SHP77 treated with DMSO at 0.1 percent for 48 hours (cell line): Measurements from ENCODE around the gene FOXL3.

Experiments used
- DNase-seq: peaks from one replicate; lab custom pipeline; 2025; lab: John Stamatoyannopoulos, UW

Gene FOXL3

DNA sequence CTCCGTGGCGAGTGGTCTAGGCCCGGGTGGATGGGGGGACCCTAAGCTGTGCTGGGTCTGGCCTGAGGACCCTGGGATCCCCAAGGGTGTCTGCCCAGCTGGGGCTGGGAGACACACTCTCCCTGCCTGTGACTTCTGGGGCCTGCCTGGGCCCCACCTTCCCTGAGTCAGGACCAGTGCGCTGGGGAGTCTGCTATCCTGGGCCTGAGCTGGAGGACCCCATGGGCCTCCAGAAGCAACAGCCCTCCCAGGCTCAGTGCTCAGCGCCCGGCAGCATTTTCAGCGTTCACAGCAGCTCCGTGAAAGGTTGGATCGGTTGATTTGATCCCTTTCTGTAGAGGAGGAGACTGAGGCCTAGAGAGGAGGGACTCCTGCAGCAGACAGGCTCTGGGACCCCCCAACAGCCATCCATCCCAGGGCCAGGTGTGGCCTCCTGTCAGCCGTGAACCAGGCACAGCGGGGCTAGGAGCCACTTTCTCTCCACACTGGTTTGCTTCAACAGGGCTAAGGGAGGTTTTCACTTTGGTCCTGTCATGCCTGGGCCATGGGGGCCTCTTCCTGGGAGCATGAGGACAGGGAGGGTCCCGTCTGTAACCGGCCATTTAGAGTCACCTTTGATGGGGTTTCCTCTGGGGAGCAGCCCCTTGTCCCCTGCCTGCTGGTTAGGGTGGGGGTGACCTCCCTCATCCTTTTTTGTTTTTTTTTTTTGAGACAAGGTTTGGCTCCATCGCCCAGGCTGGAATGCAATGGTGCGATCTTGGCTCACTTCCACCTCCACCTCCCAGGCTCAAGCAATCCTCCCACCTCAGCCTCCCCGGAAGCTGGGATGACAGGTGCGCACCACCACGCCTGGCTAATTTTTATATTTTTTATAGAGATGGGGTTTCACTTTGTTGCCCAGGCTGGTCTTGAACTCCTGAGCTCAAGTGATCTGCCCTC lies 12.4 kb downstream of the FOXL3 start:
- no peak for DNase-seq

DNA sequence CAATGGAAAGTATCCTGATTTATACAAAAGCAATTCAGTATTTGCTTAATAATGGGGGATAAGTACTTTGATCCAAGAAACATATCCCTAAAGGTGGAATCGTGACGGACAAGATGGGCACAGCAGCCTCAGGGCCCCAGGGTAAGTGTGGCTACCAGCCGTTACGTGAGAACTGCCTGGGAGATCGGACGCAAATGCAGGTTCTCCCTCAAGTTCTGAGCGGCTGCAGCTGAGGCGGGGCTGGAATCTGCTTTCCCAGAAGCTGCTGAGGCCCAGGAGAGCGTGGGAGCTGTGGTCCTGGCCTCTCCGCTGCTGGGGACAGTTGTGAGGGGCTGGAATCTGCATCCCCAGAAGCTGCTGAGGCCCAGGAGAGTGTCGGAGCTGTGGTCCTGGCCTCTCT lies 13.5 kb downstream of the FOXL3 start:
- DNase-seq = no peak

DNA sequence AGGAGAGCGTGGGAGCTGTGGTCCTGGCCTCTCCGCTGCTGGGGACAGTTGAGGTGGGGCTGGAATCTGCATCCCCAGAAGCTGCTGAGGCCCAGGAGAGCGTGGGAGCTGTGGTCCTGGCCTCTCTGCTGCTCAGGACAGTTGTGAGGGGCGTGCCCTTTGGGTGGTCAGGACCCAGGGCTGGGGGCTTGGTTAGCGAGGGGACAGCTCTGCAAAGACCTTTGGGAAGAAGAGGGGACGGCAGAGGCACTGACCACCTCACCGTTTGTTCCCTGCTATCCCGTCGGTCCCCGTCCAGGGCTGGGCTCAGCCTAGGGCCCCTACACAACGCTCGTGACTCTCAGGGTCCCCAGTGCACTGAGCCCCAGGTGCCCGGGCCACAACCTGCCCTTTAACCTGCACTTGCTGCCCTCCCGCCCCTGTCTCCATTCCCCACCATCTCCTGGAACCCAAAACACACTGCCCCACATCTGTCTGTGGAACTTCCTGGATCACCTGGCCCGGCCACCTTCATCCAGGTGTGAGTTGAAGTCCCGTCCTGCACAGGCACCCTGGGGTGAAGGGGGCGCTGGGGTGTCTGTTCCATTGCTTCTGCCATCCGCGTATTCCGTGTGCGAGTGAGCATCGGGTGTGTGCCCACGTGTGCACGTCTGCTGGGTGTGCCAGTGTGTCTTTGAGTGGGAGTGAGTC lies 14.1 kb downstream of the FOXL3 start:
- no peak for DNase-seq

DNA sequence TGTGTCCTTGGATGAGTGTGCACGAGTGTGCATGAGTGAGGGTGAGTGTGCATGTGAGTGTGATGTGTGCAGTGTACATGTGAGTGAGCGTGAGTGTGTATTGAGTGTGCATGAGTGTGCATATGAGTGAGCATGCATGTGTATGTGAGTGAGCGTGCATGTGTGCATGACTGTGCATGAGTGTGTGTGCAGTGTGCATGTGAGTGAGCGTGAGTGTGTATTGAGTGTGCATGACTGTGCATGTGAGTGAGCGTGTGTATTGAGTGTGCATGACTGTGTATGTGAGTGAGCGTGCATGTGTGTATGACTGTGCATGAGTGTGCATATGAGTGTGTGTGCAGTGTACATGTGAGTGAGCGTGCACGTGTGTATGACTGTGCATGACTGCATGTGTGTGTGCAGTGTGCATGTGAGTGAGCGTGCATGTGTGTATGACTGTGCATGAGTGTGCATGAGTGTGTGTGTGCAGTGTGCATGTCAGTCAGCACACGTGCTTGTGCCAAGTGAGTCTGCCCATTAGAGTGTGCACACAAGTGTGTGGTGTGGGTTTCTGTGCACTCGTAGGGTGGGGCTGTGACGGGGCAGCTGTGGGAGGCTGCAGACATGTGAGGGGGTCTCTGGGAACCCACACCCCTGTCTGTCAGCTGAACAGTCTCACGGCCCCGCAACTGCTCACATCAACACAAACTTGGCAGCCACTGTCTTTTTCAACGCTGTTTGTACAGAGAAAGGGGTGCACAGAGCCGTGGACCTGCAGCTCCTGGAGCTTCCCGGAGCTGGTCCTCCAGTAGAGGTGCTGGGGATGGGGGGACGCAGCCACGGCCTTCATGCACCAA lies 14.8 kb downstream of the FOXL3 start:
- DNase-seq = no peak

DNA sequence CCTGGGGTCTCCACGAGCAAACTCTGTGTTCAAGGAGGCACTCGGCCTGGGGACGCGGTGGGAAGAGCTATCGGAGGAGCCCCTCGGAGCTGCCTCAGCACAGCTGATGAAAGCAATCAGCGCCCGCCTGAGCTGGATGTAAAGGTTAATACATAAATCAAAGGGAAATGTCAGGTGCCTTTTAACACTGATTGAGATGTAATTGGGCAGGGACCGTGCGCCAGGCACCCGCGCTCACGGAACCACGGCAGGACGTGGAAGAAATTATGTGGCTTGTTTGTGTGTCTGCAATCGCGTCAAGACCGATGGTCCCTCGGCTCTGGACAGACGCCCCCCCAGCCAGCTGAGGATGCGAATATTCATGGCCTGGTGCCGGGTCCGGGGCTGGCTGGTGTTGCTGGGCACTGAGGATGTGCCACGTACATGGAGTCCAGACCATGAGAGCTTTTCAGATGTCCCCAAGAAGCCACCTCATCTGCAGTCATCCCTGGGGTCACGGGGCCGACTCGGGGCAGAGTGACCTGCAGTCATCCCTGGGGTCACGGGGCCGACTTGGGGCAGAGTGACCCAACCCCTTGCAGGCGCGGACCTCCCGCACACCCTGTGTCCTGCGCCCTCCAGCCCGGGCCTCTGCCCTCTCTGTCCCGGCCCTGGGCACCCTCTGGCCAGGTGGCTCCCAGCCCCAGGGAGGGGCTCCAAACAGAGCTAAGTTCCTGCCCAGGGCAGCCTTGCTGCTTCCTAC lies 15.6 kb downstream of the FOXL3 start:
- no peak for DNase-seq

DNA sequence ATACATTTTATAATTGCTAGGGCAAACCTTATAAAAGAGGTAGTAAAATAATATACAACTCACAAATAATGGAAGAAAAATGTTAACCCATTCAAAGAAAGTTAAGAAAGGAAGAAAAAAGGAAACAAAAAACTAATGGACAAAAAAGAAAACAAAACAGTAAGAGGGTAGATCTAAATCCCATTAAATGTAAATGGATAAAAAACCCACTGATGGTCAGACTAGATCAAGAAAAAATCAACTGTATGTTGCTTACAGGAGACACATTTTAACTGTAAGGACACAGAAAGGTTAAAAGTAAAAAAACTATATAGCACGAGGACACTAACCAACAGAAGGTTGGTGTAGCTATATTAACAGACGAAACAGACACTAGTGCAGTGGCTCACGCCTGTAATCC lies 18.0 kb downstream of the FOXL3 start:
- DNase-seq = no peak

DNA sequence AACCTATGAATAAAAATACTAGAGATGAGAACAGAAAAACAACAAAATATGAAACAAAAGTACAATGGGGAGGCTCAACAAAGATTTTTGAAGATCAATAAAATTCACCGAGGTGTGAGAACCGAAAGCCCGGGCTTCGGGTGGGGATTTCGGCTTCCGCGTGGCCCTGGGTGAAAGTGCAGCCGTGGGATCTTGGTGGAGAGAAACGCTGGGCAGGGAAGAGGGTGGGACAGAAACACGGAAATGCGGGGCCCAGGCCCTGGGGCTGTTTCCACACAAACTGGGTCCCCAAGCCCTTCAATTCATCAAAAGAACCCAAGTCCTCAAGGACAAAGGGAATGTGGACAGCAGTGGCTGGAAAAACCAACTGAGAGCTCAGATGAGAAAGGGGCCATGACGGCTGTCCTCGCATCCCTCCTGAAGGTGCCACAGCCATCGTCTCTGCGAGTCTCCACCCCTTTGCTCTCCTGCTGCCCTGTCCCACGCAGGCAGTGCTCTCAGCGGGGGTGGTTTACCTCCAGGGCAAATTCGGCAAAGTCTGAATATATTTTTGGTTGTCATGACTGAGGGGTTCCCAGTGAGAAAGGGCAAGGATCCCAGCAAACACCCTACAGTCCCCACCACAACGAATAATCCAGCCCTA lies 19.7 kb downstream of the FOXL3 start:
- no peak for DNase-seq

DNA sequence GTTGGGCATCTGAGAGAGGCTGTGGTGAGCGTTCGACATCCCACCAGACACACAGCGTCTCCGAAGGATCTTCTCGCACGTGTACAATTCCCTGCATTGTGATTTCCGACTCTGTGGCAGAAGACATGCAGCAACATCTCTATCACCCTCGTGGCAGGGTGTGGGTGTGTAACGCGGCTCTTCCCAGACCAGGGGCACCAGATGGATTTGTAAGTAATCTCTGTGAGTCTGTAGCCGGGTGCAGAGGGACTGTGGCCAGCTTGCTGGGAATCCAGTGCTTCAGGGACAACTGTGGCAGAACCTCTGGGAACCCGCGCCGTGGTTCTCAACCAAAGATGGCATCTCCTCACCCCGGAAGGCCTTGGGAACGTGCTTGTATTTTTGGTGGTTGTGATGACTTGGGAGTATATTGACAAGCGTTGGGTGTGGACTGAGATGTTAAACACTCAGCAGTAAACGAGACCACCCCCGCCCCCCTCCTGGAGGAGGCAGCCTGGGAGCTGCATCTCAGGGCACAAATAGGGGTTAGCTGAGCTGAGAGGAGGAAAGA lies 21.2 kb downstream of the FOXL3 start:
- DNase-seq = no peak

DNA sequence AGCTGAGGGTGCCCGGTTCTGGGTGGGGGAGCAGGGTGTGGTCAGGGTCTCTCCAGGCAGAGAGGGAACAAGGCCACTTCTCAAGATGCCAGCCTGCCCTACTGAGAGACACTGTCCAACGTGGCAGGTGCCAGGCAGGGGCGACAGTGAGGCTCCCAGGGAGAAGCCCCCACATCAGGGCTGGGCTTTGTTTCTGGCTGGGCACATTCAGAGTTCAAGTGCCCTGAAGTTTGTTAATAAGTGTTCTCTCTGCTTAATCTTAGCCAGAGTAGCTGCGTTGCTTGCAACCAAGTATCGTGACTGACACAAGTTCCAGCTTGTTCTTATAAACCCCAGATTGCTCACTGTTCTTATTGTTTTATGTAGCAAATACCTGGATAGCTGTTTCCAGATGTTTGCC lies 21.8 kb downstream of the FOXL3 start:
- DNase-seq = no peak

DNA sequence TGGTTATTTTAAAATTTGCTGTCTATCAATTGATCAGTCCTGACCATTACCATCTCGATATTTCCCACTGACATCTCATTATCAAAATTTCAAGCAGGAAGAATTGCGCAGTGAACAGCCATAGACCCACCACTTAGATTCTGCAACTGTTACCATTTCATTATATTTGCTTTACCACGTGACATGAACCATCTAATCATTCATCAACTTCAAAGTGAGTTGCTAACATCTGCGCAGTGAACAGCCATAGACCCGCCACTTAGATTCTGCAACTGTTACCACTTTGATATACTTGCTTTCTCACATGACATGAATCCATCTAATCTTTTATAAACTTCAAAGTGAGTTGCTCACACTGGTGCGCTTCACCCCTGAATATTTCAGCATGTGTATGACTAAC lies 22.5 kb downstream of the FOXL3 start:
- no peak for DNase-seq

DNA sequence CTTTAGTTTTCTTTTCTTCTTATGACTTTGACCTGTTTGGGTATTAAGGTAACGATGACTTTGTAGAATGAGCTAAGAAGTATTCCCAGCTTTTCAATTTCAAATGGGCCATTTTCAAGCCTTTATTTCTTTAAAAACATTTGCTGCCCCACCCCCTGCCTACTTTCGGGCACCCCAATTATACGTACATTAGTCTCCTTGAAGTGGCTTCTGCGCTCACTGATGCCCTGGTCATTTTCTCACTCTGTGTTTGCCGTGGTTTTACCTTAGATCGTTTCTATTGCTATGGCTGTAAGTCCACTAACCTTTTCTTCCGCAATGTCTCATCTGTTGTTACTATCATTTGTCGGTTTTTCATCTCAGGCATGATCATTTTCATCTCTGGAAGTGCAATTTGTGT lies 24.9 kb downstream of the FOXL3 start:
- DNase-seq = no peak

DNA sequence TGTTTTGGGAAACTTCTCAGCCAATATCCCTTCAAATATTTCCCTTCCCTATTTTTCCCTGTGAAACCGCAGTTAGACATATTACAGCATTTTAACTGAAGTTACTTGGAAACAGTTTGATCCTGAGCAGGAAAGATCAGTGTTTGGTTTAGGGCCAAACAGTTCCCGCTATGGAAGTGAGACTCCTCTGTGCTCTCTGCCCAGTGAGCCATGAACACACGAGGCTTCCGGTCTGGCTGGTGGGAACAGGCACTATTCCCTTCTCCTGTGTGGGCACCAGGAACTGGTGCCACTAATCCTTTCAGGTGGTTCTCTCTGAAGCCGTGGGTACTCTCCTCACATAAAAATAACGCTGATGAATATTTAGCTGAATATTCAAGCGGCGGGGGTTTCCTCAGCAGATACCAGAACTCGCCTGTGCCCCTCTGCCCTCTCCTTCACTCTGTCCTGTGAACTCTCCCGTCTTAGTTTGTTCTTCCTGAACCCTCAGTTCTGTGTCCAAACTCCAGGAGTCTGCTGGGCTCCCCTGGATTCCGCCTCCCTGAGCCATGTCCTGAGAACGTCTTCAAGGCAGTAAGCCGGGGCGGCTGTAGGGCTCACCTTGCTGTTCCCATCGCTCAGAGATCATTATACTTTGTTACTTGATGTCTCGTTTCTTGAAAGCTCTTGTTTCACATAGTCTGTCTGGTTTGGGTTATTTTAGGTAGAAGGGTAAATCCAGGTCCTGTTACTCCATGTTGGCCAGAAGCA lies 25.7 kb downstream of the FOXL3 start:
- no peak for DNase-seq

DNA sequence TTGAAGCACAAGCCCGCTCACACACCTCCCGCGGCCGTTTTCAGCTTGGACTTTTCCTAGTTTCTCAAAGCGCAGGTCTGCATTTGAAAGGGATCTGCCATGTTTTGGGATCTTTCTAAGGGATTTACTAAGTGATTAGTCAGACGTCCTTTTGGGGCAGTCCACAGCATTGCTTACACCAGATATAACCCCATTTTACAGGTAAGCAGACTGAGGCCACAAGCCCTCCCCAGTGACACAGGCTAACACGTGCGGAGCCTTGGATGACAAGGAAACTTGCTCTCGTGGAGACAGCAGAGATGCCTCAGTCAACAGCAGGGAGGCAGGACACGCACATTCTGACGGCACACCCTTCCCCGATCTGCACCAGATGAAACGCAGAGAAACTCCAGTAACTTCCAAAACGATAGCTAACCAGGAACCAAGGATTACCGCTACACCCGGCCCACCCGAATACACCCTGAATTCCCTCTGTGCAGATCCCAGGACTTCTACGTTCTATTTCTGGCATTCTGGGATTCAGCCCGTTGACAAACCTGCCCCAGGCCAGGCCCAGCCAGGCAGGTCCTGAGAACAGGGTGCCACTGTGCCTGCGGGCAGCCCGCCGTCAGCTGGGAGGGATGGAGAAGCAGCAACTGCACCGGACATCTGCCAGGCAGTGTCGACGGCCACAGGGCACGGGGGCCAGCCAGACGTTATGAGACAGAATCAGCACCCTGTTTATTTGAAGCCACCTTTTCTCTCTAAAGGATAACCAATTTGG lies 27.9 kb downstream of the FOXL3 start:
- DNase-seq = no peak

DNA sequence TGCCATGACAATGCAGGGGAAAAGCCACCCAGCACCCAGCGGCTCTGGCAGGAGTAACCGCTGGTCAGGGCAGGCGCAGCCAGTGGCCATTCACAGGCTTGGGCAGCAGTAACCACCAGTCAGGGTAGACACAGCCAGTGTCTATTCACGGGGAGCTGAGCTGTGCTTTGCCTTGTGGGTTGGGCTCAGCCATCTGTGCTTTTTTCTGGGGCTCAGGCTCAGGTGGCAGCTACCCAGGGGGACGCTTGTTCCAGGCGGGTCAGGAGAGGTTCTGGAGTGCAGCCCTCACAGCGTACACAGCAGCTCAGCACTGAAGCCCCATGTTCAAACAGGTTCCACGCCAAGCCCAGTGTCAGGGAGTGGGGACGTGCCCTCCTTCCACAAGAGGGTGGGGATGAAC lies 28.5 kb downstream of the FOXL3 start:
- no peak for DNase-seq

DNA sequence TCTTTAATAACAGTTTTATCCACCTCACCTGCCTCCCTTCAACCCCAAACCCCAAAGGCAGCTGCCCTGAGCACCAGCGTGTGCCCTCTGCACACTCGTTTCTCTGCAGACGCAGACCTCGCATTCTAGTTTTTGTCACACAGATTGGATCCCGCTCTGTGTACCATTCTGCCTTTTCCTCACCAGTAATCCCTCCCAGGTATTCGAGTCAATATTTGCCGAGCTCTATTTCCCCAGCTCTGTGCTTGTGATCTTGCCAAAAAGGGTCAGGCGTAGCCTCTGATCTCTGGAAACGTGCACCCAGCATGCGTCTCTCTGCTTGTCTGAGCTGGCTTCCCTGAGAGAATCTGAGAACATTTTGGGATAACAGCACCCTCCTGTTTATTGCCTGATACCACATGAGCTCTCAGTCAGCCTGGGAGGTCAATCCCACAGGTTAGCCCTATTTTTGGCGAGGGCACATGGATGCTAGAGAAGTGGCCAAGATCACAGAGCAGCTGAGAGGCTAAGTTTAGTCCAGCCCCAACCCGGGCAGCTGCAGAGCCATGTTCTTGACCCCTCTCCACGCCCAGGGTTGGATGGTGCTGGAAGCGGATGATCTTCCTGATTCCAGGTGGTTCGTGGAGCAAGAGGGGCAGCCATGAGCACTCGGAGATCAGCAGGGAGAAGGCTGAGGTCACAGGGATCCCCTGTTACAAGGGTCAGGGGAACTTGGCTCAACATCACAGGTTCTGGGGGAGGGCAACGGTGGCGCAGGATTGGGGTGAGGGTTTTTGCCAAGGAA lies 29.1 kb downstream of the FOXL3 start:
- no peak for DNase-seq

DNA sequence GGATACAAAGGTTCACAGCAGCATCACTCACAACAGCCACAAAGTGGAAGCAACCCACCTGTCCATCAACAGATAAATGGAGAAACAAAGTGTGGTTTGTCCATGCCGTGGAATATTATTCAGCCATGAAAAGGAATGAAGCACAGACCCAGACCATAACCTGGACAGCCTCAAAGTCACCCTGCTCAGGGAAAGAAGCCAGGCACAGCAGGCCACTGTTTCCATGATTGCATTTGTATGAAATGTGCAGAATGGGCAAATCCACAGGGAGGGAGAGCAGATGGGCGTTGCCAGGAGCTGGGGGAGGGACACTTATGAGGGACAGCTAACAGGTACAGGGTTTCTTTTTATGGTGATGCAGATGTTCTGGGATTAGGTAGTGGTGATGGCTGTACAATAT lies 30.3 kb downstream of the FOXL3 start:
- DNase-seq = no peak

DNA sequence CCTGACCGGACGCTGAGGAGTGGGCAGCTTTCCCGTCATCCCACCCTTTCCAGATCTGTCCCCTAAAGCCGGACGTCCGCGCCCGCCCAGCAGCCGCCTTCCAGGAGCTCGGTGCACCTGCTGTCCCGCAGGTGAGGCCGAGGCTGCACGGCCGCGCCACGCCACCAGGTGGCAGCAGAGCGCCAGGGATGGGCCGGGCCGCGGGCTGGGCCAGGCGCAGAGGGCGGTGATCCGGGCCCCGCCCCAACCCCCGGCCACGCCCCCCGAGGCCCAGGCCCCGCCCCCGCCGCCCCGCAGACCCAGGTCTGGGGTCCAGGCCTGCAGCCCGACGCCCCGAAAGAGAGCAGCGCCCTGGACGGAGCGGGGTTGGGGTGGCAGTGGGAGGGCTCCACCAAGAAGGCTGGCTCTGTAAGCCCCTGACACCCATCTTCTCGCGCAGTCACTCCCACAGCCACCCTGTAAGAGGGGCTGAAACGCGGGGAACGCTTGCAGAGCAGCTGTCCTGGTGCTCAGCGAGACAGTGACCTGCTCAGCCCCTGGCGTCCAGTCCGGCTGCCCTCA lies 32.2 kb downstream of the FOXL3 start:
- DNase-seq = no peak

DNA sequence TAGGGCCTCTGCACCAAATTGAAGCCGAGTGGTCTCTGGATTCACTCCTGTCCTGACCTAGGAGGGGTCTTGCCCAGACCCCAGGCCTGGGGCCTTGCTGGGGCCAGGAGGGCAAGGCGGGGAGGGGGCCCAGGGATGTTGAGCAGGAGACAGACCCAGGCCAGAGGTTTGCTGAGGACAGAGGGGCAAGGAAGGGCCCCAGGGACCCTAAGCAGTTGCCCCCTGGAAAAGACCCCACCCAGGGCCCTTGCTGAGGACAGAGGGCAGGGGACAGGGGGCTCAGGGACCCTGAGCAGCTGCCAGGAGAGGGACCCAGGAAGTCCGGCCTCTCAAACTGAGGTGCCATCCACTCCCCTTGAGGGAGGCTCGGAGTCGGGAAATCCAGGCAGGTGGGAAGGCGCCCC lies 32.7 kb downstream of the FOXL3 start:
- no peak for DNase-seq
